ENCODE results near the gene ATP6AP1. TPM values are rescaled to one million over a fixed set of nuclear protein-coding genes. Genes with fewer than 3 reads are reported as not detected.

ATP6AP1 gene
- total RNA-seq, 1 experiment from 2014 or later = 67.8 TPM

GRCh38 chrX:154483325-154483724, 54.8 kb downstream of the ATP6AP1 start:
- H3K9me3 ChIP-seq (replicated peaks) = no peaks in the 10 kb centered on the region
- H3K27ac ChIP-seq = no peak overlapping the region
- H3K4me1 ChIP-seq (replicated peaks) = peaks cover 29% of the 10 kb centered on the region
- H3K27me3 ChIP-seq (replicated peaks) = no peaks in the 10 kb centered on the region
- no peak overlapping the region for H3K4me3 ChIP-seq
- DNase-seq (ENCODE audit: low read depth in 1 of 2, low spot score in 2 of 2) = no peak
- peaks cover 35% of the 10 kb centered on the region for H3K36me3 ChIP-seq

DNA sequence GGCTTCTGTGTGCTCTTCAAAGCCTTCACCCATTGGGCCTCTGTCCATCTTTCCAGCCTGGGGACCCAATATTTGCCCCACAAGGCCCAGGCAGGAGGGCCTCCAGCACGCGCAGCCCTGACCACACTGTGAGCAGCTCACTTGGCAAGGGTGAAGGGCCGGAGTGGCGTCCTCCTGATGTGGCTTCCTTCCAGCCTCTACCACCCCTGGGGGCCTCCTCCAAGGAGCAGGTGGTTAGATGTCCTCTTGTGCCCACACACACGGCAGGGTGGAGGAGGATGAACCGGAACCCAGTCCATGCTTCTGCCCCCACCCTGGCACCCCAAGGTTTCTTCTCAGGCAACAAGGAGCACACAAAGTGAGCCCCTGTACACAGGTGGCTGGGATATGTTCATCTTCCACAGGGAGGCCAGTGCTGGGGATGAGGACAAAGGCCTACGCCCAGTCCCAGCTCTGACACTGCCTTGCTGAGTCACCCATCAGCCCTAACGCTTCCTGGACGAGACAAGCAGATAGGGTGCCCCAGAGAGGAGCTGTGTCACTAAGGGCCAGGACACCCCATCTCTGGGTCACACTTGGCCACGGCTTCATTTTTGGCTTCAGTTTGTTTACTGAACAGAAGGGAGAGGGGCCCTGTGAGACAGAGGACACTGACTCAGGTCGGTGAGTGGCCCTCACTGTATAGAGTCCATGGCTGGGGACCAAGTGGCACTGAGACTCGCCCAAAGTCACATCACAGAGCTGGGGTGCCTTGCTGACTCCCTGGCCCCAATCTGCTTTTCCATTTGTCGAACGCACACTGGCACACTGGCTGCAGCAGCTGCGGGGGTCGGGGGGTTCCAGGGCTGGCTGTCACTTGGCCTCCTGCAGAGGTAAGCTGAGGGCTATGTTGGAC, 56.0 kb downstream of the ATP6AP1 start:
- Histone ChIP-seq H3K4me1 (replicated peaks) (peaks cover 25% of the 10 kb centered on the region), H3K4me3 (no peak overlapping the region), H3K36me3 (peaks cover 35% of the 10 kb centered on the region), H3K27me3 (replicated peaks) (no peaks in the 10 kb centered on the region), H3K9me3 (replicated peaks) (no peaks in the 10 kb centered on the region), H3K27ac (no peak overlapping the region)
- no peak for DNase-seq (ENCODE audit: low read depth in 1 of 2, low spot score in 2 of 2)

DNA sequence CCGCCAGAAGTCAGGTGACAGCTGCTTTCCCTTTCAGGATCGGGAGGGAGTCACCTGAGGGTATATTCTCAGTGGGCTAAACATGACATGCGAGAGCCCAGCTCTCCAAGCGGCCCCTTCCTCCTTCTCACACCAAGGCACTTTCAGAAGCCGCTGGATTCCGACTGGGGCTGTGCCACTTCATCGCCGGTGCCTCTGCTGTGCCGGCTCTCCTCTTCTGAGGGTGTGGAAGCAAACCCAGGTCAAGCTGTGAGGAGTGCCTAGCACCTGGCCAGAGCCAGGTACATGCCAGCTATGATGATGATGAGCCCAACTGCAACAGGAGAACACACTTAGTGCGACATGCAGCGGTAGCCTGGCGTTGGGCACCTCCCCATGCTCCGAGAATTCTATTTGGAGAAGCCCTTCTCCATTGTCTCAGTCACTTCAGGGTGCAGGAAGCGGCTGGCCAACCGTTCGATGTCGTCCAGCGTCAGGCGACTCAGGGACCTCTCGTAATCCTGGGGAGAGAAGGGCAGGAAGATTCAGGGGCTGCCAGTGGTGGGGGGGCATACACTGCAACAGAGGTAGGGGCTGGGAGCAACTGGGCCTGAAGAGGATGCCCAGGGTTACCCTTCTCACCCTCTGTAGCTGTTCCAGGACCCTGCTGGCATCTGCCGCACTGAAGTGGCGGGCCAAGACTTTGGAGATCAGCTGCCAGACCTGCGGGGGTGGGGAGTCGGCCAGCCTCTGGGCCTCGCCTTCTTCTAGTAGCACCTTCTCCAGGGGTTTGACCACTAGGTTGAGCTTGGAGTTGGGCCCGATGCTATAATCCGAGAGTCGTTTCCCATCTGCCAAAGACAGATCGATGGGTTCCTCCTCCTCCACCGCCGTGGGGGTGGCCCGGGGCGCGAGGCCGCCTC, 56.9 kb downstream of the ATP6AP1 start:
- peak overlapping the region; percentile 71 for H3K4me3 ChIP-seq
- H3K27ac ChIP-seq = no peak overlapping the region
- peaks cover 30% of the 10 kb centered on the region for H3K4me1 ChIP-seq (replicated peaks)
- no peaks in the 10 kb centered on the region for H3K27me3 ChIP-seq (replicated peaks)
- H3K9me3 ChIP-seq (replicated peaks) = no peaks in the 10 kb centered on the region
- DNase-seq (ENCODE audit: low read depth in 1 of 2, low spot score in 2 of 2) = no peak
- peaks cover 35% of the 10 kb centered on the region for H3K36me3 ChIP-seq

DNA sequence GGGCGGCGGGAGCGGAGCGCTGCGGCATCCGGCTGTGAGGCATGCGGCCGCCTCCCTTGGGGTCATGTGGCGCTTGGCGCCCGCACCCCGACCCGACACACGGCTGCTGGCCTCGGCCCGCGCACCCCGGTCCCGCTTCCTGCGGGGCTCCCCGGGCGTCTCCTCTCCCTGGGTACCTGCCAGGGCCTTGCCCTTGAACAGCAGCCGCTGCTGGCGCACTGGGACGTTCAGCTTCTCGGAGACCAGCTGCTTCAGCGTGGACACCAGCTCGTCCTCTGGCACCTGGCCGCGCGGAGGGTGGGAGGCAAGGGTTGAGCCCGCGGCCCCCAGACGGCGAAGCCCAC, 57.5 kb downstream of the ATP6AP1 start:
- peak in 1 of 2 experiments; percentile 28 for DNase-seq (ENCODE audit: low read depth in 1 of 2, low spot score in 2 of 2)

More for the DNA sequence above, 57.5 kb downstream of the ATP6AP1 start:
- no peak overlapping the region for H3K27ac ChIP-seq
- H3K4me3 ChIP-seq = peak overlapping the region; percentile 71
- H3K36me3 ChIP-seq = peaks cover 35% of the 10 kb centered on the region
- no peaks in the 10 kb centered on the region for H3K27me3 ChIP-seq (replicated peaks)
- H3K9me3 ChIP-seq (replicated peaks) = no peaks in the 10 kb centered on the region
- peaks cover 30% of the 10 kb centered on the region for H3K4me1 ChIP-seq (replicated peaks)

Other genes with a start within 250 kb of the ATP6AP1 start
- gene OPN1MW, start 246.1 kb upstream of the ATP6AP1 start, total RNA-seq (2014; rRNA removed; shearing (Covaris generic)) = not detected in 2 replicates
- gene OPN1MW2, start 208.9 kb upstream of the ATP6AP1 start, total RNA-seq (2014; rRNA removed; shearing (Covaris generic)) = not detected in 2 replicates
- gene OPN1MW3, start 171.1 kb upstream of the ATP6AP1 start, total RNA-seq (2014; rRNA removed; shearing (Covaris generic)) = not detected in 2 replicates
- not detected in 2 replicates for gene TEX28, start 133.6 kb upstream of the ATP6AP1 start, total RNA-seq (2014; rRNA removed; shearing (Covaris generic))
- not detected in 2 replicates for gene TKTL1, start 132.9 kb upstream of the ATP6AP1 start, total RNA-seq (2014; rRNA removed; shearing (Covaris generic))
- gene FLNA, start 54.0 kb upstream of the ATP6AP1 start, total RNA-seq (2014; rRNA removed; shearing (Covaris generic)) = 918 and 1,686 TPM in 2 replicates
- 17.7 and 42.3 TPM in 2 replicates for gene EMD, start 49.4 kb upstream of the ATP6AP1 start, total RNA-seq (2014; rRNA removed; shearing (Covaris generic))
- 1,843 and 4,201 TPM in 2 replicates for gene RPL10, start 30.3 kb upstream of the ATP6AP1 start, total RNA-seq (2014; rRNA removed; shearing (Covaris generic))
- 30.9 and 41.8 TPM in 2 replicates for gene DNASE1L1, start 19.4 kb upstream of the ATP6AP1 start, total RNA-seq (2014; rRNA removed; shearing (Covaris generic))
- 11.3 and 17.7 TPM in 2 replicates for gene TAFAZZIN, start 17.1 kb upstream of the ATP6AP1 start, total RNA-seq (2014; rRNA removed; shearing (Covaris generic))
- 178 and 208 TPM in 2 replicates for gene GDI1, start 8.5 kb downstream of the ATP6AP1 start, total RNA-seq (2014; rRNA removed; shearing (Covaris generic))
- 54.3 and 70.5 TPM in 2 replicates for gene FAM50A, start 15.5 kb downstream of the ATP6AP1 start, total RNA-seq (2014; rRNA removed; shearing (Covaris generic))
- gene PLXNA3, start 29.6 kb downstream of the ATP6AP1 start, total RNA-seq (2014; rRNA removed; shearing (Covaris generic)) = 0.32 and 0.47 TPM in 2 replicates
- gene LAGE3, start 50.6 kb downstream of the ATP6AP1 start, total RNA-seq (2014; rRNA removed; shearing (Covaris generic)) = 42.5 and 47.7 TPM in 2 replicates
- gene UBL4A, start 57.9 kb downstream of the ATP6AP1 start, total RNA-seq (2014; rRNA removed; shearing (Covaris generic)) = 23.7 and 39.1 TPM in 2 replicates
- 10.1 and 19.9 TPM in 2 replicates for gene SLC10A3, start 62.0 kb downstream of the ATP6AP1 start, total RNA-seq (2014; rRNA removed; shearing (Covaris generic))
- gene FAM3A, start 87.6 kb downstream of the ATP6AP1 start, total RNA-seq (2014; rRNA removed; shearing (Covaris generic)) = 19.6 and 28.8 TPM in 2 replicates
- 32.6 and 52.7 TPM in 2 replicates for gene G6PD, start 118.2 kb downstream of the ATP6AP1 start, total RNA-seq (2014; rRNA removed; shearing (Covaris generic))
- gene IKBKG, start 118.9 kb downstream of the ATP6AP1 start, total RNA-seq (2014; rRNA removed; shearing (Covaris generic)) = 20.6 and 24.2 TPM in 2 replicates
- not detected in 2 replicates for gene CTAG1A, start 156.5 kb downstream of the ATP6AP1 start, total RNA-seq (2014; rRNA removed; shearing (Covaris generic))
- not detected in 2 replicates for gene CTAG1B, start 190.6 kb downstream of the ATP6AP1 start, total RNA-seq (2014; rRNA removed; shearing (Covaris generic))
- gene CTAG2, start 224.9 kb downstream of the ATP6AP1 start, total RNA-seq (2014; rRNA removed; shearing (Covaris generic)) = not detected in 2 replicates

Data from SJSA1 (cell line).